ENCODE measurements around the gene PRDM10.

GRCh38 chr11:129948926-129949466, 53.6 kb downstream of the PRDM10 start:
- TF ChIP-seq CTCF (IDR thresholded peaks at IDR 0.05; ENCODE audit: borderline replicate concordance, extremely low read depth, low read length, poor library complexity, severe bottlenecking) (no peak), EZH2 (IDR thresholded peaks at IDR 0.05; ENCODE audit: borderline replicate concordance, low read depth, low read length, severe bottlenecking) (no peak)
